ENCODE measurements around the gene ARHGEF26.

ARHGEF26 gene

GRCh38 chr3:154115332-154115731 lies 5.9 kb upstream of the ARHGEF26 start:
- no peak for DNase-seq

GRCh38 chr3:154119951-154120350 lies 1.2 kb upstream of the ARHGEF26 start:
- no peak for DNase-seq

DNA sequence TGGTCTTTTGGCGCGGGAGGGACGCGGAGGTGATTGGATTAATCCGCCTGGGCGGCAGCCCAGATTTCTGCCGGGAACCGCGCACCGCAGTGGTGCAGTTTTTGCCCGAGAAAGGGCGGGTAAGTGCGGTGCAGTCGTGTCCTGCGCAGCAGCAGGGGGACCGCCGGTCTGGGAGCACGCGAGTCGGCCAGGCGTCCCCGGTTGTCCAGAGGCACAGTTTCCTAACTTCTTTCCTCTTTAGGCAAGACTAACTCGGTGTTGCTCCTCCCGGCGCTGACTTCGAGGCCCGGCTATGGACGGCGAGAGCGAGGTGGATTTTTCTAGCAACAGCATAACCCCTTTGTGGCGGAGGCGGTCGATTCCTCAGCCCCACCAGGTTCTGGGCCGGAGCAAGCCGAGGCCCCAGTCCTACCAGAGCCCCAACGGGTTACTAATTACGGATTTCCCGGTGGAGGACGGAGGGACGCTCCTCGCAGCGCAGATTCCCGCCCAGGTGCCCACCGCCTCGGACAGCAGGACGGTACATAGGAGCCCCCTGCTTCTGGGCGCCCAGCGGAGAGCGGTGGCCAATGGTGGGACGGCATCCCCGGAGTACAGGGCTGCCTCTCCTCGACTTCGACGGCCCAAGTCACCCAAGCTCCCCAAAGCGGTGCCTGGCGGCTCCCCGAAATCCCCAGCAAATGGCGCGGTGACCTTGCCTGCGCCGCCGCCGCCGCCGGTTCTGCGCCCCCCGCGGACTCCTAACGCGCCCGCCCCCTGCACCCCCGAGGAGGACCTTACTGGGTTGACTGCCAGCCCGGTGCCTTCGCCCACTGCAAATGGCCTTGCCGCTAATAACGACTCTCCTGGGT lies 736 bp downstream of the ARHGEF26 start:
- DNase-seq, result peak; percentile 0

- no peak for DNase-seq
Measured at GRCh38 chr3:154122552-154122911, 1.3 kb downstream of the ARHGEF26 start.

- no peak for DNase-seq
Measured at GRCh38 chr3:154122912-154123559, 1.8 kb downstream of the ARHGEF26 start.

DNA sequence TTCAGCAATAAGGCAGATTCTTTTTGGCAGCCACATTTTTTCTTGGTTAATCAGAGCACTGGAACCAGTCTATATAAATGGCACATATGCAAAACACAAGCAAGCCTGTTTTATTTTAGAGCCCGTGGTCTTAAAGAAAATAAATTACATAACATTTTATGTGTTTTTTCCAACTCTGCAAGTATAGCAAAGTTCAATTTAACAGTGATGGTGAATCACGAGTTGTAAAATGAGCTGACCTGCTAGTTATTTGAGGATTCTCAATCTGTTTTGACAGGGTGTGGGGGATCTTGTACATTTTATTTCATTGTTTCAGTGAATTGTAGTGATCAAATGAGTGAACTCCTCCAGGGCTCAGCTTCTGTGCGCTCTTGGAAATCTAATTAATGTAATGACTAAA lies 2.7 kb downstream of the ARHGEF26 start:
- DNase-seq, result no peak

DNA sequence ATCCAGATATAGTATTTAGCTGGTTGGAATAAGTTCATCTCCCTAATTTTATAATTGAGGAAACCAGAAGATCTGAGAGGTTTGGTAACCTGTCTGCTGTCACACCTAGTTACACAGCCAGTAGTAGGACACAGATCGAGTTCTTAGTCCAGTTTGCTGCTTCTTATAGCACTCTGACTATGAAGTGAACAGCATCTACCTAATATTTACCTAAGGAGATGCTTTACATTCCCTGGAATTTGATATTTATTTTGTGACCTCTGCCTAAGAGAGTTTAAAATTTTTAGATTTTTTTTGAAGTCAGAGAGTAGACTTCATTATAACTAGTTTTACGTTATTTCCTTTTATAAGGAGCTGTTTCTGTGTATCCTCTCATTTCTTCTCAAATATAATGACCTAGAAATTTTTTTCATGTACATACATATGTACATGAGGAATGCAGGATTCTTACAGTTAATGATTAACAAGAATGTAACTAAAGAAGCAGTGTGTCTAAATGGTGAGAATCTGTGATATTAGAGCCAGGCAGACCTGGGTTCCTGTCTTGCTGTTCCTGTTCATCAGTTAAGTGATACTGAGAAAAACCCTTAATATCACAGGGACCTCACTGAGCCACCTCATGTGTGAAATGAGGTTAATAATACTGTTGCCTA lies 4.3 kb downstream of the ARHGEF26 start:
- no peak for DNase-seq

DNA sequence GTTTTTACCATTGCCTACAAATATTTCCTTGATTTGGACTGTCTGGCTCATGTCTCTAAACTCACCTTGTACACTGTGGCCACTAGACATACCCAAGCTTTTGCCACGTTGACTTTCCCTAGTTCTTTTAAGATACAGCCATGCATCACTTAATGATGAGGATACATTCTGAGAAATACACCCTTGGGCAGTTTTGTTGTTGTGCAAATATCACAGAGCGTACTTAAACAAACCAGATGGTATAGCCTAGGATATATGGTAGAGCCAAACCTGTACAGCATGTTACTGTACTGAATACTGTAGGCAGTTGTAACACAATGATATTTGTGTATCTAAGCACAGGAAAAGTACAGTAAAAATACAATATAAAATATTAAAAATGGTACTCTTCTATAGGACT lies 5.5 kb downstream of the ARHGEF26 start:
- DNase-seq, result no peak

DNA sequence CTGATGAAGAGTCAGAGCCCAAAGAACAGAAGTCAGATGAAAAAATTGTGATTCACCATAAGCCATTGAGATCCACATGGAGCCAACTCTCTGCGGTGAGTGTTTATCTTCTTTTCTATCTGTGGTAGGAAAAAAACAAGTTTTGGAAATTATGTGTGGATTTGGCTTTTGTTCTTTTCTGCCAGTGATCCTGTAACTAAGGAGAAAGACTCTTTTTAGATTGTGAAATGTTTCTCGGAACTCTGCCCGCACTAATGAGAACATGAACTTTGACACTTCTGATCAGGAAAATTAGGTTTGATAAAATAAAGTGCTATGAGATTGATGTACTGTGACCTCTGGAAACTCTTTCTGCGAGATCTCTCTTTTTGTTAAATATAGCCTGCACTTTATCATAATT lies 8.4 kb downstream of the ARHGEF26 start:
- no peak for DNase-seq

GRCh38 chr3:154130540-154130939 lies 9.3 kb downstream of the ARHGEF26 start:
- no peak for DNase-seq

DNA sequence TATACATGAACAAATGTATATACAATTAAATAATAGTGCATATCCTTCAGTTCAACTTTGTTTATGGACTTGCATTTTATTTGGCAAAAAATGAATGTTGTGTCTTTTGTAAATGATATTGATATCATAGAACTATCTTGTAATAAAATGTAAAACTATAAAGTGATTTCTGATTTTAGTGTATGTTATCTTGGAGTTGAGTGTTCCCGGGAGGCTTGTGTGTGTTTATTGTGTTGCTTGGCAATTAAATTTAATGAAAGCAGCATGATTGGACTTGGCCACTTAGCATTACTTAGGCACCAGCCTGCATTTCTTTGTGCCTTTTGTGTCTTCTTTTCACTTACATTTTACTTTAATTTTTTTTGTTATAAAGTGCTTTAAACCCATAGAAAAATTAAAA lies 10.6 kb downstream of the ARHGEF26 start:
- no peak for DNase-seq

GRCh38 chr3:154132777-154133375 lies 11.7 kb downstream of the ARHGEF26 start:
- DNase-seq, result no peak

DNA sequence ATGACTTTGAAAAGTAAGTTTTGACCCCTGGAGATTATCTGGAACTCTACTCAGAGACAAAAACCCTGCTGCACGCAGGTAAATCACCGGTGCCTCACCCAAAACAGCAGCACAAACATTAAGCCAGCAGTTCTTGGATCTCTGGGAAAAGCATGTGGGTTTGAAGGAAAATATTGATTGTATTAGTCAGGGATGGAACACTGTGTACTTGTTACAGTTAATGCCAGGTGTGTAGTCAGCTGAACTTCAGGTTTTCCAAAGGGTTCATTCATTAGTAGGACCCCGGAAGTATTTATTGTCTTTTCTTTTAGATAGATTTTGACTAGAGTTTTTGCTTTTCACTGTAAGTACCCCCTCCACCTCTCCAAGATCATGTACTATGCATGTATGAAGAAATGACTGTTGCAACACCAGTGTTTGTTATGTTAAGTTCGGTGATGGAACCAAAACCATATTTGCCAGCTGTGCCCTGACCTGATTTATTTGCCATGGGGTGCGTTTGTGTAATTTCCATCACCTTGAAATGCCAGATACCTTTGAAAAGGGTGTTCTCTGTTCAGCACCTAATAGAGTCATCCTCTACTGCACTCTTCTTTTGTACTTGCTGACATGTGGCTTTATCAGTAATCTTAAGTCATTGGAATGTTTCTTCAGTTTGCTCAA lies 14.5 kb downstream of the ARHGEF26 start:
- DNase-seq, result no peak

GRCh38 chr3:154137036-154137435 lies 15.8 kb downstream of the ARHGEF26 start:
- DNase-seq, result no peak

DNA sequence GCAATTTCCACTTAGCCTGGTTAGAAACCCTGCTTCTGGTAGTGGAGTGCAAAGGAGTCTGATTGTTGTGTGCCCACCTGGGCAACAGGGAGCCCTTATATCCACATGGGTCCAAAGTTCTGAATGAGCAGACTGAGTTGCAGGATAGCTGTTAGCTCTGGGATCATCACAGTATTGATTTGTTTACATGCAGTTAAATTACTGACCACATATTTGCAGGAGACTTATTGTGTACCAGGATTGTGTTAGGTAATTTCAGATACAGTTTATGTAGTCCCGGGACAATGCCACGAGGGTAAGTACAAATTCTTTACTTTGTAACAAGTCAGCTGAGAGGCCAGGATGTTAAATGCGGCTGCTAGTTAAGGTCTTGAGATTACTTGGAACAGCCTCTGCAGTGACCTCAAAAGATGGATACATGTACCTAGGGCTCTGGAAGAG lies 18.8 kb downstream of the ARHGEF26 start:
- no peak for DNase-seq

GRCh38 chr3:154142608-154143007 lies 21.4 kb downstream of the ARHGEF26 start:
- no peak for DNase-seq

DNA sequence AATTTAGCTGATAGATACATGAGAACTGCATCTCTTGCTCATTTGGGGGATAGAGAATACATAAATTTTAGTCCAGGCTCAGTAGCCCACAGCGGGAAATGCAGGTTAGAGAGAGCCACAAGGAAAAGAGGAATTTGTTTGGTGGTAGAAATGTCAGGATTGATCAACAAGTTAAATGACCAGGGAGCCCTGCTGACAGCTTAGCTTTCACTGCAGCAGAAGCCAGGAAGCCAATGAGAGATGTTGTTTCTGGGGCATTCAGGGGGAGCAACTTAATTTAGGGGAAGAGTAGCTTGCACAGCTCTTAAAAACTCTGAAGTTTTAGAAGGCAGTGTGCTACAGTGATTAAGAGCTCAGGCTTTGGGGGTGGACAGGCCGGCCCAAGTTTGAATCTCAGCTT lies 22.7 kb downstream of the ARHGEF26 start:
- DNase-seq, result no peak

- no peak for DNase-seq
Measured at GRCh38 chr3:154144825-154145465, 23.8 kb downstream of the ARHGEF26 start.

DNA sequence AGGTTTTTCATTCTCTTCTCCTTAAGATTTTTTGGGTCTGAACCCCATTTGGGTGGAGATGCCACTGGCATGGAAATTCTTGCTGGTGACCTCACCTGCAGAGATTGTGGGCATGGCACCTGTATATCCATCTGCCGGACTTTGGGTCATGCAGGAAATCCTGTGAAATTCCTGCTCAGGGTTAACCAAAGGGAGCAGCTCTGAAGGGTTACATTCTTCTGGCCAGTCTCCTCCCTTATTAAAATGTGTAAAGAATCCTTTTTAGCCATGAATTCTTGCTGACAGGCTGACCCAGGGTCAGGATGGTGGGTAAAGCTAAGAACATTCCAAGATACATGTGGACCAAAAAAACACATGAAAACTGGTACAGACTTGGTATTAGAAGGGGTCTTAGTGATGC lies 27.4 kb downstream of the ARHGEF26 start:
- no peak for DNase-seq

DNA sequence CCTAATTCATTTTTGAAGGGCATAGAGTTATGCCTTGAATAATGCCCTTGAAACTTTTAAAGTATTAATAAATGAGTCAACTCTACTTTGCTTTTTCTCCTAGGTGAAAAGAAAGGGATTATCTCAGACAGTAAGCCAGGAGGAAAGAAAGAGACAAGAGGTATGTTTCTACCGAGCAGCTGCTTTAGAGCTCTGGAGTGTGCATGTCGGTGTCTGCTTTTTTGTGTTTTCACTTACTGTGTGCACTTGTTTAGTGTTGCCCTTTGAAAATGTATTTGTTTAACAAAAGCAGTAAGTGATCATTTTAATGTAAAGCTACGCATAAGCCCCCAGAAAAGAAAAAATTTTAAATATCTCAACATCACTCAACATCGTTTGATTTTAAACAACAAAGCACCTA lies 28.1 kb downstream of the ARHGEF26 start:
- DNase-seq, result no peak

- DNase-seq, result no peak
Measured at GRCh38 chr3:154151969-154152368, 30.8 kb downstream of the ARHGEF26 start.

- DNase-seq, result no peak
Measured at GRCh38 chr3:154152741-154153140, 31.6 kb downstream of the ARHGEF26 start.

Measured in T-helper 9 cell (primary cell).